K562 (cell line): ENCODE results near the gene AIMP1. TPM values are rescaled to one million over a fixed set of nuclear protein-coding genes. Genes with fewer than 3 reads are reported as not detected.

Source experiments
- E4F1 ChIP-seq: fragments of 250-450 bp; sonication (Bioruptor Pico); IDR thresholded peaks from 2 replicates; pipeline ENCODE4 v1.5.0; 2021; ENCODE audit warnings: mild to moderate bottlenecking, borderline replicate concordance
- ETS2 ChIP-seq: IDR thresholded peaks from 2 replicates; pipeline ENCODE4 v1.6.1; 2016; ENCODE audit warnings: borderline replicate concordance, missing genetic modification characterization, mild to moderate bottlenecking, moderate library complexity, missing compliant biosample characterization; ENCODE audit not compliant: poor library complexity, severe bottlenecking
- GABPB2 ChIP-seq: fragments of 250-450 bp; sonication (Bioruptor Pico); conservative IDR thresholded peaks from 2 replicates; pipeline ENCODE4 v1.5.1; 2021; ENCODE audit warnings: mild to moderate bottlenecking
- NONO ChIP-seq, 2 experiments: fragments of 200-400 bp in 1 of 2; fragments of 450-650 bp in 1 of 2; formaldehyde crosslinking in 1 of 2; IDR thresholded peaks; 2 replicates each; pipeline ENCODE4 v1.6.1; 2017; ENCODE audit warnings: low read depth in 2 of 2, mild to moderate bottlenecking in 2 of 2, moderate library complexity in 2 of 2, low read length in 1 of 2
- ZNF3 ChIP-seq: fragments of 250-450 bp; sonication (Bioruptor Pico); IDR thresholded peaks from 2 replicates; pipeline ENCODE4 v1.5.0; 2021; ENCODE audit warnings: mild to moderate bottlenecking, moderate library complexity
- ZNF311 ChIP-seq: fragments of 250-450 bp; sonication (Bioruptor Pico); IDR thresholded peaks from 2 replicates; pipeline ENCODE4 v1.4.0; 2020; ENCODE audit warnings: mild to moderate bottlenecking, moderate library complexity
- ZNF431 ChIP-seq: sonication (generic); formaldehyde crosslinking; IDR thresholded peaks from 2 replicates; pipeline ENCODE4 v1.8.0; 2022; ENCODE audit warnings: mild to moderate bottlenecking, missing genetic modification reagents
- polyA plus RNA-seq, 8 experiments: library from polyadenylated mRNA; depleted of rRNA in 4 of 8; stranded (reverse) in 5 of 8; unstranded in 3 of 8; fragments of >200 nt; fragmentation: Nextera tagmentation in 2 of 8; fragmentation: Illumina TruSeq in 1 of 8; extraction: Ambion mirVana in 2 of 8; extraction: Trizol in 1 of 8; gene quantifications; 2 replicates each; pipeline versions ENCODE4 v1.2.1 to v1.2.3, GENCODE V29; 2011 to 2014; ENCODE audit warnings: inconsistent platforms in 1 of 8, missing spikeins in 1 of 8
- total RNA-seq, 7 experiments: library from RNA; depleted of rRNA in 6 of 7; stranded (reverse); fragments of >200 nt in 6 of 7; fragmentation: Illumina TruSeq in 2 of 7; extraction: Trizol in 2 of 7; gene quantifications; 2 replicates each; pipeline versions ENCODE4 v1.2.1 to v1.2.3, GENCODE V29; 2011 to 2021; ENCODE audit warnings: low replicate concordance in 1 of 7
- TF ChIP-seq, protein P1 (sequence below): fragments of 250-450 bp; sonication (Bioruptor Pico); IDR thresholded peaks from 2 replicates; pipeline ENCODE4 v1.4.0; 2020
- TF ChIP-seq, protein P2 (sequence below): fragments of 450-650 bp; IDR thresholded peaks from 2 replicates; pipeline ENCODE4 v1.6.1; 2016; ENCODE audit warnings: antibody characterized with exemption
- TF ChIP-seq, protein P3 (sequence below): fragments of 450-650 bp; IDR thresholded peaks from 2 replicates; pipeline ENCODE4 v1.7.1; 2018; ENCODE audit warnings: mild to moderate bottlenecking, low read depth; ENCODE audit not compliant: partially characterized antibody

AIMP1 gene
- total and polyA plus RNA-seq, 9 of the 15 experiments (the other 6 are each of a cell fraction or from before 2014, with no cell fraction given) = 39.9 to 141 (median 70.1) TPM

DNA sequence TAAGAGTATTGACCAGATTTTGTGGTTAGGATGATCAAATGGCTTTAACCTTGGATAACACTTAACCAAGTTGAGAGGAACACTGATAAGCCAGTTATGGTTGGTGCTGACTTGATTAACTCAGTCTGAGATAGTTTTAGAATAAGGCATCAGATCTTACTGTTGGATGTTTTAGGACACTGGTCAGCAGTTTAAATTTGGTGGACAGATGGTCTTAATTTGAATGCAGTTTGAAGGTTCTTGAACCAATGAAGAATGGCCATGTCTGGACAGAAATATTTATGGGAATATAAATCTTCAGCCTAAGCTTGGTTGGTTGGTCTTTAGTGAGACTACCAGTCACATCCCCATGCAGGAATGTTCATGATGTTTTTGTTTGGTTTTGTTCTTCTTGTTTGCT, 54.8 kb downstream of the AIMP1 start (continued):
- TF ChIP-seq, protein P1, sequence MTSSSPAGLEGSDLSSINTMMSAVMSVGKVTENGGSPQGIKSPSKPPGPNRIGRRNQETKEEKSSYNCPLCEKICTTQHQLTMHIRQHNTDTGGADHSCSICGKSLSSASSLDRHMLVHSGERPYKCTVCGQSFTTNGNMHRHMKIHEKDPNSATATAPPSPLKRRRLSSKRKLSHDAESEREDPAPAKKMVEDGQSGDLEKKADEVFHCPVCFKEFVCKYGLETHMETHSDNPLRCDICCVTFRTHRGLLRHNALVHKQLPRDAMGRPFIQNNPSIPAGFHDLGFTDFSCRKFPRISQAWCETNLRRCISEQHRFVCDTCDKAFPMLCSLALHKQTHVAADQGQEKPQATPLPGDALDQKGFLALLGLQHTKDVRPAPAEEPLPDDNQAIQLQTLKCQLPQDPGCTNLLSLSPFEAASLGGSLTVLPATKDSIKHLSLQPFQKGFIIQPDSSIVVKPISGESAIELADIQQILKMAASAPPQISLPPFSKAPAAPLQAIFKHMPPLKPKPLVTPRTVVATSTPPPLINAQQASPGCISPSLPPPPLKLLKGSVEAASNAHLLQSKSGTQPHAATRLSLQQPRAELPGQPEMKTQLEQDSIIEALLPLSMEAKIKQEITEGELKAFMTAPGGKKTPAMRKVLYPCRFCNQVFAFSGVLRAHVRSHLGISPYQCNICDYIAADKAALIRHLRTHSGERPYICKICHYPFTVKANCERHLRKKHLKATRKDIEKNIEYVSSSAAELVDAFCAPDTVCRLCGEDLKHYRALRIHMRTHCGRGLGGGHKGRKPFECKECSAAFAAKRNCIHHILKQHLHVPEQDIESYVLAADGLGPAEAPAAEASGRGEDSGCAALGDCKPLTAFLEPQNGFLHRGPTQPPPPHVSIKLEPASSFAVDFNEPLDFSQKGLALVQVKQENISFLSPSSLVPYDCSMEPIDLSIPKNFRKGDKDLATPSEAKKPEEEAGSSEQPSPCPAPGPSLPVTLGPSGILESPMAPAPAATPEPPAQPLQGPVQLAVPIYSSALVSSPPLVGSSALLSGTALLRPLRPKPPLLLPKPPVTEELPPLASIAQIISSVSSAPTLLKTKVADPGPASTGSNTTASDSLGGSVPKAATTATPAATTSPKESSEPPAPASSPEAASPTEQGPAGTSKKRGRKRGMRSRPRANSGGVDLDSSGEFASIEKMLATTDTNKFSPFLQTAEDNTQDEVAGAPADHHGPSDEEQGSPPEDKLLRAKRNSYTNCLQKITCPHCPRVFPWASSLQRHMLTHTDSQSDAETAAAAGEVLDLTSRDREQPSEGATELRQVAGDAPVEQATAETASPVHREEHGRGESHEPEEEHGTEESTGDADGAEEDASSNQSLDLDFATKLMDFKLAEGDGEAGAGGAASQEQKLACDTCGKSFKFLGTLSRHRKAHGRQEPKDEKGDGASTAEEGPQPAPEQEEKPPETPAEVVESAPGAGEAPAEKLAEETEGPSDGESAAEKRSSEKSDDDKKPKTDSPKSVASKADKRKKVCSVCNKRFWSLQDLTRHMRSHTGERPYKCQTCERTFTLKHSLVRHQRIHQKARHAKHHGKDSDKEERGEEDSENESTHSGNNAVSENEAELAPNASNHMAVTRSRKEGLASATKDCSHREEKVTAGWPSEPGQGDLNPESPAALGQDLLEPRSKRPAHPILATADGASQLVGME (CRISPR knock-in tag) = no peak
- no peak for TF ChIP-seq GABPB2 (CRISPR knock-in tag)
- TF ChIP-seq NONO (IDR thresholded peaks at IDR 0.05; ENCODE audit: low read depth in 2 of 2, low read length in 1 of 2) = no peak
- TF ChIP-seq, protein P2, sequence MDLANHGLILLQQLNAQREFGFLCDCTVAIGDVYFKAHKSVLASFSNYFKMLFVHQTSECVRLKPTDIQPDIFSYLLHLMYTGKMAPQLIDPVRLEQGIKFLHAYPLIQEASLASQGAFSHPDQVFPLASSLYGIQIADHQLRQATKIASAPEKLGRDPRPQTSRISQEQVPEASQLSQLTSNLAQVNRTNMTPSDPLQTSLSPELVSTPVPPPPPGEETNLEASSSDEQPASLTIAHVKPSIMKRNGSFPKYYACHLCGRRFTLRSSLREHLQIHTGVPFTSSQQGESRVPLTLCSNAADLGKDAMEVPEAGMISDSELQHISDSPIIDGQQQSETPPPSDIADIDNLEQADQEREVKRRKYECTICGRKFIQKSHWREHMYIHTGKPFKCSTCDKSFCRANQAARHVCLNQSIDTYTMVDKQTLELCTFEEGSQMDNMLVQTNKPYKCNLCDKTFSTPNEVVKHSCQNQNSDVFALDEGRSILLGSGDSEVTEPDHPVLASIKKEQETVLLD = no peak
- no peak for TF ChIP-seq ETS2 (tag)
- TF ChIP-seq, protein P3, sequence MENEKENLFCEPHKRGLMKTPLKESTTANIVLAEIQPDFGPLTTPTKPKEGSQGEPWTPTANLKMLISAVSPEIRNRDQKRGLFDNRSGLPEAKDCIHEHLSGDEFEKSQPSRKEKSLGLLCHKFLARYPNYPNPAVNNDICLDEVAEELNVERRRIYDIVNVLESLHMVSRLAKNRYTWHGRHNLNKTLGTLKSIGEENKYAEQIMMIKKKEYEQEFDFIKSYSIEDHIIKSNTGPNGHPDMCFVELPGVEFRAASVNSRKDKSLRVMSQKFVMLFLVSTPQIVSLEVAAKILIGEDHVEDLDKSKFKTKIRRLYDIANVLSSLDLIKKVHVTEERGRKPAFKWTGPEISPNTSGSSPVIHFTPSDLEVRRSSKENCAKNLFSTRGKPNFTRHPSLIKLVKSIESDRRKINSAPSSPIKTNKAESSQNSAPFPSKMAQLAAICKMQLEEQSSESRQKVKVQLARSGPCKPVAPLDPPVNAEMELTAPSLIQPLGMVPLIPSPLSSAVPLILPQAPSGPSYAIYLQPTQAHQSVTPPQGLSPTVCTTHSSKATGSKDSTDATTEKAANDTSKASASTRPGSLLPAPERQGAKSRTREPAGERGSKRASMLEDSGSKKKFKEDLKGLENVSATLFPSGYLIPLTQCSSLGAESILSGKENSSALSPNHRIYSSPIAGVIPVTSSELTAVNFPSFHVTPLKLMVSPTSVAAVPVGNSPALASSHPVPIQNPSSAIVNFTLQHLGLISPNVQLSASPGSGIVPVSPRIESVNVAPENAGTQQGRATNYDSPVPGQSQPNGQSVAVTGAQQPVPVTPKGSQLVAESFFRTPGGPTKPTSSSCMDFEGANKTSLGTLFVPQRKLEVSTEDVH = no peak
- TF ChIP-seq ZNF431 (CRISPR knock-in tag) = no peak
- TF ChIP-seq ZNF311 (CRISPR knock-in tag) = no peak
- no peak for TF ChIP-seq E4F1 (CRISPR knock-in tag)
- no peak for TF ChIP-seq ZNF3 (CRISPR knock-in tag)
